DND-41 (cell line): ENCODE measurements around the gene SMG7.

ENCODE experiments used
- ATAC-seq: fragments of 200-7000 bp; cut with Tn5 transposase; 3 replicates; pipeline ENCODE4 v1.9.1; 2021; ENCODE audit warnings: low read depth; ENCODE audit not compliant: insufficient read depth
- DNase-seq: peaks from one replicate; pipeline ENCODE4 v3.0.0-alpha.2; 2020
- H2AFZ ChIP-seq: 2 replicates; pipeline ENCODE4 v1.6.0; 2012; ENCODE audit warnings: low read depth, low read length
- H3K27ac ChIP-seq: 2 replicates; pipeline ENCODE4 v1.5.1; 2012; ENCODE audit warnings: low read length, inconsistent platforms
- H3K27me3 ChIP-seq: fragments of 200-600 bp; sonication (generic); 2 replicates; pipeline ENCODE4 v1.6.0; 2012; ENCODE audit warnings: low read length, mild to moderate bottlenecking, inconsistent platforms; ENCODE audit not compliant: insufficient read depth, poor library complexity
- H3K36me3 ChIP-seq: 2 replicates; pipeline ENCODE4 v1.5.1; 2012; ENCODE audit warnings: low read length, inconsistent platforms; ENCODE audit not compliant: insufficient read depth
- H3K4me1 ChIP-seq: 2 replicates; pipeline ENCODE4 v1.5.1; 2012; ENCODE audit warnings: mild to moderate bottlenecking, low read length; ENCODE audit not compliant: insufficient read depth
- H3K4me2 ChIP-seq: 2 replicates; pipeline ENCODE4 v1.6.0; 2012; ENCODE audit warnings: mild to moderate bottlenecking, moderate library complexity, low read length, inconsistent platforms; ENCODE audit not compliant: insufficient read depth
- H3K4me3 ChIP-seq, 2 experiments: fragments of 200-600 bp in 1 of 2; shearing (Covaris generic) in 1 of 2; 2 replicates each; pipeline ENCODE4 v1.5.1; 2012 to 2016; ENCODE audit warnings: inconsistent platforms in 2 of 2, low read length in 2 of 2, mild to moderate bottlenecking in 2 of 2, low read depth in 1 of 2, moderate library complexity in 1 of 2
- H3K79me2 ChIP-seq: 2 replicates; pipeline ENCODE4 v1.6.0; 2012; ENCODE audit warnings: low read length, inconsistent platforms; ENCODE audit not compliant: insufficient read depth
- H3K9ac ChIP-seq: 2 replicates; pipeline ENCODE4 v1.6.0; 2012; ENCODE audit warnings: low read depth, mild to moderate bottlenecking, inconsistent platforms, low read length, moderate library complexity
- H3K9me3 ChIP-seq: 2 replicates; pipeline ENCODE4 v1.5.1; 2012; ENCODE audit warnings: low read length, moderate library complexity, mild to moderate bottlenecking, inconsistent platforms; ENCODE audit not compliant: insufficient read depth, severe bottlenecking
- H4K20me1 ChIP-seq: 2 replicates; pipeline ENCODE4 v1.6.0; 2012; ENCODE audit warnings: low read length; ENCODE audit not compliant: insufficient read depth
- CTCF ChIP-seq: IDR thresholded peaks from 2 replicates; pipeline ENCODE4 v1.5.1; 2012; ENCODE audit warnings: borderline replicate concordance, low read length, moderate library complexity, mild to moderate bottlenecking; ENCODE audit not compliant: poor library complexity, severe bottlenecking; ENCODE audit errors: extremely low read depth
- EZH2 ChIP-seq: IDR thresholded peaks from 3 replicates; pipeline ENCODE4 v1.6.1; 2012; ENCODE audit warnings: borderline replicate concordance, low read depth, mild to moderate bottlenecking, moderate library complexity, low read length, inconsistent platforms; ENCODE audit not compliant: severe bottlenecking

SMG7 gene

GRCh38 chr1:183483224-183483623 is 10.9 kb downstream of the SMG7 start:
- Histone ChIP-seq H2AFZ (no peak overlapping the region), H3K79me2 (peaks cover 100% of the 10 kb centered on the region), H3K27me3 (no peaks in the 10 kb centered on the region), H3K9ac (no peak overlapping the region), H4K20me1 (peaks cover 89% of the 10 kb centered on the region), H3K4me2 (no peak overlapping the region), H3K27ac (no peak overlapping the region), H3K4me3 (no peak overlapping the region), H3K36me3 (peaks cover 13% of the 10 kb centered on the region; the same call in 1 of the 2 replicates), H3K4me1 (peaks cover 29% of the 10 kb centered on the region), H3K9me3 (no peaks in the 10 kb centered on the region)
- no peak for DNase-seq
- ATAC-seq = no peak
- no peak for TF ChIP-seq CTCF
- no peak for TF ChIP-seq EZH2

- H3K9me3 ChIP-seq = no peaks in the 10 kb centered on the region
- no peak for TF ChIP-seq EZH2
- TF ChIP-seq CTCF = no peak
- peaks cover 19% of the 10 kb centered on the region for H3K4me1 ChIP-seq
- H4K20me1 ChIP-seq = peaks cover 89% of the 10 kb centered on the region
- no peak overlapping the region for H2AFZ ChIP-seq
- no peaks in the 10 kb centered on the region for H3K27me3 ChIP-seq
- ATAC-seq = no peak
- no peak overlapping the region for H3K4me2 ChIP-seq
- no peak for DNase-seq
- no peak overlapping the region for H3K4me3 ChIP-seq
- H3K27ac ChIP-seq = no peak overlapping the region
- H3K9ac ChIP-seq = no peak overlapping the region
- peaks cover 15% of the 10 kb centered on the region; the same call in 1 of the 2 replicates for H3K36me3 ChIP-seq
- peaks cover 100% of the 10 kb centered on the region for H3K79me2 ChIP-seq
Observed at GRCh38 chr1:183484254-183484653, 12.0 kb downstream of the SMG7 start.

GRCh38 chr1:183484851-183485250 is 12.6 kb downstream of the SMG7 start:
- Histone ChIP-seq H4K20me1 (peaks cover 89% of the 10 kb centered on the region), H3K79me2 (peaks cover 100% of the 10 kb centered on the region), H3K27ac (no peak overlapping the region), H3K36me3 (peaks cover 15% of the 10 kb centered on the region; the same call in 1 of the 2 replicates), H3K4me1 (peaks cover 14% of the 10 kb centered on the region; the same call in 1 of the 2 replicates), H3K9me3 (no peaks in the 10 kb centered on the region), H3K9ac (no peak overlapping the region), H3K4me3 (no peak overlapping the region), H2AFZ (no peak overlapping the region), H3K4me2 (no peak overlapping the region), H3K27me3 (no peaks in the 10 kb centered on the region)
- TF ChIP-seq CTCF (no peak), EZH2 (no peak)
- DNase-seq = no peak
- no peak for ATAC-seq
